ENCODE data around the gene CCDC63. TPM values are rescaled to one million over a fixed set of nuclear protein-coding genes. Genes with fewer than 3 reads are reported as not detected.

CCDC63 gene
- total and polyA plus RNA-seq, 2 of the 13 experiments (the other 11 are each of a cell fraction or from before 2014, with no cell fraction given), result not detected

DNA sequence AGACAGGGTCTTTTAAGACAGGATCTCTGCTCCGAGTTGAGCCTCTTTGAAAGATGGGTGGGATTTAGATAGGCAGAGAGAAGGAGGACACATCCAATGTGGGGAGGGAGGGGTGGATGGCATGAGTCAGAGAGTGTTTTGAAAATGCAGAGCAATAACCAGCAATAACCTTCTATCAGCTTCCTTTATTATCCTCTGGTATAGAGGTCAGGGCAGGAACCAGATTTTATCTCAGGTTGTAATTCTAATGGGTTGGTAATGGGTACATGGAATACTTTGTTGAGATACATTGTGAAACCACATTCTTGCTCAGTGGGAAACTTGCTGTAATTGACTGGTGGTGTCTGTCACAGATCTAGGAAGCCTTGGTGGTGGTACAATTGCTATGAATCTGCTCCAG lies 37.6 kb upstream of the CCDC63 start:
- Histone ChIP-seq H4K20me1 (ENCODE audit: insufficient read depth, low read length) (no peaks in the 10 kb centered on the region), H3K4me1 (ENCODE audit: insufficient read depth, low read length) (peaks cover 8% of the 10 kb centered on the region), H3K9me3 (ENCODE audit: low read length) (peaks cover 4% of the 10 kb centered on the region; the same call in 1 of the 2 replicates), H3K36me3 (replicated peaks in 1 of 2; ENCODE audit: control insufficient read depth in 1 of 2, insufficient read depth in 2 of 2, low read length in 2 of 2) (no peaks in the 10 kb centered on the region), H3K4me3 (replicated peaks in 1 of 3; ENCODE audit: insufficient read depth in 1 of 3, low read depth in 2 of 3, low read length in 3 of 3) (no peak overlapping the region), H3K4me2 (ENCODE audit: low read depth, low read length) (no peak overlapping the region), H3K27me3 (ENCODE audit: control insufficient read depth in 1 of 2, insufficient read depth in 2 of 2, low read length in 2 of 2) (peaks cover 0 to 4% of the 10 kb centered on the region in 2 experiments; a peak in 2 of 5 replicates), H2AFZ (ENCODE audit: low read length) (no peak overlapping the region), H3K79me2 (ENCODE audit: insufficient read depth, low read length) (no peaks in the 10 kb centered on the region), H3K9ac (ENCODE audit: insufficient read depth, low read depth, low read length) (no peak overlapping the region), H3K27ac (ENCODE audit: extremely low read length, insufficient read depth, low read length) (no peak overlapping the region)
- no TSS peak for BruUV-seq (replicated peaks)
- ChIA-PET POLR2A (no interaction called here), CTCF (ENCODE audit: low intra/inter-chr PET ratio, low total read pairs) (no interaction called here)
- no peak for FAIRE-seq
- ATAC-seq, result no peak
- TF ChIP-seq, protein P1, sequence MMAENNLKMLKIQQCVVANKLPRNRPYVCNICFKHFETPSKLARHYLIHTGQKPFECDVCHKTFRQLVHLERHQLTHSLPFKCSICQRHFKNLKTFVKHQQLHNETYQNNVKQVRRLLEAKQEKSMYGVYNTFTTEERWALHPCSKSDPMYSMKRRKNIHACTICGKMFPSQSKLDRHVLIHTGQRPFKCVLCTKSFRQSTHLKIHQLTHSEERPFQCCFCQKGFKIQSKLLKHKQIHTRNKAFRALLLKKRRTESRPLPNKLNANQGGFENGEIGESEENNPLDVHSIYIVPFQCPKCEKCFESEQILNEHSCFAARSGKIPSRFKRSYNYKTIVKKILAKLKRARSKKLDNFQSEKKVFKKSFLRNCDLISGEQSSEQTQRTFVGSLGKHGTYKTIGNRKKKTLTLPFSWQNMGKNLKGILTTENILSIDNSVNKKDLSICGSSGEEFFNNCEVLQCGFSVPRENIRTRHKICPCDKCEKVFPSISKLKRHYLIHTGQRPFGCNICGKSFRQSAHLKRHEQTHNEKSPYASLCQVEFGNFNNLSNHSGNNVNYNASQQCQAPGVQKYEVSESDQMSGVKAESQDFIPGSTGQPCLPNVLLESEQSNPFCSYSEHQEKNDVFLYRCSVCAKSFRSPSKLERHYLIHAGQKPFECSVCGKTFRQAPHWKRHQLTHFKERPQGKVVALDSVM (CRISPR knock-in tag; IDR thresholded peaks at IDR 0.05), result no peak
- TF ChIP-seq NFYC (CRISPR knock-in tag; IDR thresholded peaks at IDR 0.05) (no peak), SIN3A (IDR thresholded peaks at IDR 0.05; ENCODE audit: borderline replicate concordance, low read depth, low read length) (no peak), SNRNP70 (IDR thresholded peaks at IDR 0.05; ENCODE audit: low read depth, low read length) (no peak), GRHL1 (CRISPR knock-in tag; conservative IDR thresholded peaks at IDR 0.05) (no peak)
- in situ Hi-C loops (cut with HindIII; ENCODE audit: extremely low pct_ligation_motif_present, low pct_unique_long_range_greater_than_20kb) (no loop called here), intact Hi-C loops (cut with micrococcal nuclease; ENCODE audit: unreplicated experiment) (no loop called here)
- no peak for DNase-seq (ENCODE audit: low spot score)
- 3% methylated on average over 1 of the region's 1 CpG for WGBS (ENCODE audit: low lambda C conversion rate)

Measured in HepG2 (cell line).